Natural killer cell (primary cell): ENCODE results near the gene SLX9. TPM values are rescaled to one million over a fixed set of nuclear protein-coding genes. Genes with fewer than 3 reads are reported as not detected.

Experiments used
- ATAC-seq, 3 donors: fragments of 150-1000 bp in 2 of 3; fragments of 200-7000 bp in 1 of 3; cut with Tn5 transposase; 1 replicate in 1 of 3; 2 replicates in 2 of 3; pipeline ENCODE4 v1.10.0; 2021; ENCODE audit warnings: mild to moderate bottlenecking in 2 of 3, moderate library complexity in 2 of 3
- DNase-seq, 2 donors: peaks; one replicate each; pipeline versions ENCODE4 v3.0.0 to v3.0.0-alpha.2; 2013 to 2021; ENCODE audit warnings: mixed read lengths in 1 of 2
- H3K27ac ChIP-seq: one replicate; pipeline ENCODE4 v1.5.1; 2013; ENCODE audit warnings: mild to moderate bottlenecking, low read length
- H3K27me3 ChIP-seq: one replicate; pipeline ENCODE4 v1.6.1; 2013; ENCODE audit warnings: low read length; ENCODE audit not compliant: control insufficient read depth, insufficient read depth
- H3K36me3 ChIP-seq: one replicate; pipeline ENCODE4 v1.6.1; 2013; ENCODE audit warnings: low read length; ENCODE audit not compliant: control insufficient read depth, insufficient read depth
- H3K4me1 ChIP-seq: one replicate; pipeline ENCODE4 v1.6.1; 2013; ENCODE audit warnings: low read length; ENCODE audit not compliant: control insufficient read depth, insufficient read depth
- H3K4me3 ChIP-seq: one replicate; pipeline ENCODE4 v1.5.1; 2013; ENCODE audit warnings: low read length
- H3K9me3 ChIP-seq: one replicate; pipeline ENCODE4 v1.6.1; 2013; ENCODE audit warnings: low read length; ENCODE audit not compliant: control insufficient read depth, insufficient read depth
- H3K27ac Mint-ChIP-seq, 2 donors: one replicate each; pipeline ENCODE4 v1.8.0; 2022; ENCODE audit warnings: mild to moderate bottlenecking in 2 of 2, mixed read lengths in 2 of 2, moderate library complexity in 1 of 2
- H3K27me3 Mint-ChIP-seq, 2 donors: one replicate each; pipeline ENCODE4 v1.8.0; 2022; ENCODE audit warnings: low read depth in 2 of 2, mixed read lengths in 2 of 2
- H3K36me3 Mint-ChIP-seq: one replicate; pipeline ENCODE4 v1.8.0; 2022; ENCODE audit warnings: mixed read lengths
- H3K4me1 Mint-ChIP-seq, 2 donors: one replicate each; pipeline ENCODE4 v1.8.0; 2022; ENCODE audit warnings: mixed read lengths in 2 of 2
- H3K4me3 Mint-ChIP-seq: one replicate; pipeline ENCODE4 v1.8.0; 2022; ENCODE audit warnings: mild to moderate bottlenecking, moderate library complexity, mixed read lengths
- H3K9me3 Mint-ChIP-seq, 2 donors: one replicate each; pipeline ENCODE4 v1.8.0; 2022; ENCODE audit warnings: mixed read lengths in 2 of 2
- WGBS: methylation state at CpG from one replicate; pipeline ENCODE4 v1.1.7; 2013; ENCODE audit warnings: missing lambda C conversion rate; ENCODE audit not compliant: insufficient coverage; 5-methylcytosine and 5-hydroxymethylcytosine counted together
- intact Hi-C: fragments of 100-400 bp; cut with micrococcal nuclease; formaldehyde crosslinking; loops from one replicate; pipeline ENCODE4 v1.14.2; 2022
- total RNA-seq, 4 donors: library from RNA; stranded (reverse); fragments of 120-200 nt in 1 of 4; gene quantifications; one replicate each; pipeline versions ENCODE4 v1.2.3 to v1.2.4, GENCODE V29; 2013 to 2022
- TF ChIP-seq, protein P1 (sequence below): fragments of 200-600 bp; IDR thresholded peaks from one replicate; pipeline ENCODE4 v1.8.0; 2022; ENCODE audit warnings: antibody characterized with exemption

The SLX9 gene
- total RNA-seq, 3 donors from 2014 or later (not counting 1 experiment from before 2014, with no cell fraction given), result 12.8 to 22.9 (median 20.0) TPM

DNA sequence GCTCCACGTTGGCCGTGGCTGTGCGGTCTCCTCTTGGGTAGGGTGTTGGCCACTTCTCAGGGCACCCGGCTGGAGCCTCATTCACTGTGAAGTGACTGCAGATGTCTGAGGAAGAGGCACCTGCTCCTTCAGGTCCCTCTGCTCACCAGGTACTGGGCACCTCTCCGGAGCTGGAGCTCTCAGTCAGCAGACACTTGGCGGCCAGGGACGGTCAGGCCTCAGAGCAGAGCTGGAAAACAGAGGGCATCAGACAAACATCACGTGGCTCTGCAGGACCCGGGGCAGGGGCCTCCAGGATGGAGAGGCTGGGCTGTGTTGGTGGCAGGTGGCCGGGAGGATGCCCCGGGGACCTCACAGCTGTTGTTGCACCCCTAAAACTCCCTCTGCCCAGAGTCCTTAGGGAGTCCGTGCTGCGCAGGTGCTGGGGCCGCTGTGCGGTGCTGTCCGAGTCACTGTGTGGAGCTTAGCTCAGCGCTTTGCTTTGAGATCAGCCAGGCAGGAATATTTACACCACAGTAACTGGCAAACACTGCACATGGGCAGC, 59.7 kb downstream of the SLX9 start:
- ATAC-seq (no peak), DNase-seq (no peak)
- Mint-ChIP-seq H3K36me3 (no peaks in the 10 kb centered on the region), H3K9me3 (no peaks in the 10 kb centered on the region), H3K27ac (no peak overlapping the region), H3K27me3 (peaks cover 0 to 4% of the 10 kb centered on the region in 2 donors), H3K4me1 (no peaks in the 10 kb centered on the region), H3K4me3 (no peak overlapping the region)
- TF ChIP-seq, protein P1, sequence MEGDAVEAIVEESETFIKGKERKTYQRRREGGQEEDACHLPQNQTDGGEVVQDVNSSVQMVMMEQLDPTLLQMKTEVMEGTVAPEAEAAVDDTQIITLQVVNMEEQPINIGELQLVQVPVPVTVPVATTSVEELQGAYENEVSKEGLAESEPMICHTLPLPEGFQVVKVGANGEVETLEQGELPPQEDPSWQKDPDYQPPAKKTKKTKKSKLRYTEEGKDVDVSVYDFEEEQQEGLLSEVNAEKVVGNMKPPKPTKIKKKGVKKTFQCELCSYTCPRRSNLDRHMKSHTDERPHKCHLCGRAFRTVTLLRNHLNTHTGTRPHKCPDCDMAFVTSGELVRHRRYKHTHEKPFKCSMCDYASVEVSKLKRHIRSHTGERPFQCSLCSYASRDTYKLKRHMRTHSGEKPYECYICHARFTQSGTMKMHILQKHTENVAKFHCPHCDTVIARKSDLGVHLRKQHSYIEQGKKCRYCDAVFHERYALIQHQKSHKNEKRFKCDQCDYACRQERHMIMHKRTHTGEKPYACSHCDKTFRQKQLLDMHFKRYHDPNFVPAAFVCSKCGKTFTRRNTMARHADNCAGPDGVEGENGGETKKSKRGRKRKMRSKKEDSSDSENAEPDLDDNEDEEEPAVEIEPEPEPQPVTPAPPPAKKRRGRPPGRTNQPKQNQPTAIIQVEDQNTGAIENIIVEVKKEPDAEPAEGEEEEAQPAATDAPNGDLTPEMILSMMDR, result no peak
- Histone ChIP-seq H3K36me3 (no peaks in the 10 kb centered on the region), H3K27ac (no peak overlapping the region), H3K9me3 (no peaks in the 10 kb centered on the region), H3K27me3 (no peaks in the 10 kb centered on the region), H3K4me3 (no peak overlapping the region), H3K4me1 (no peaks in the 10 kb centered on the region)
- intact Hi-C loops, result no loop called here
- WGBS, result 69% methylated on average over 17 of the region's 17 CpGs

DNA sequence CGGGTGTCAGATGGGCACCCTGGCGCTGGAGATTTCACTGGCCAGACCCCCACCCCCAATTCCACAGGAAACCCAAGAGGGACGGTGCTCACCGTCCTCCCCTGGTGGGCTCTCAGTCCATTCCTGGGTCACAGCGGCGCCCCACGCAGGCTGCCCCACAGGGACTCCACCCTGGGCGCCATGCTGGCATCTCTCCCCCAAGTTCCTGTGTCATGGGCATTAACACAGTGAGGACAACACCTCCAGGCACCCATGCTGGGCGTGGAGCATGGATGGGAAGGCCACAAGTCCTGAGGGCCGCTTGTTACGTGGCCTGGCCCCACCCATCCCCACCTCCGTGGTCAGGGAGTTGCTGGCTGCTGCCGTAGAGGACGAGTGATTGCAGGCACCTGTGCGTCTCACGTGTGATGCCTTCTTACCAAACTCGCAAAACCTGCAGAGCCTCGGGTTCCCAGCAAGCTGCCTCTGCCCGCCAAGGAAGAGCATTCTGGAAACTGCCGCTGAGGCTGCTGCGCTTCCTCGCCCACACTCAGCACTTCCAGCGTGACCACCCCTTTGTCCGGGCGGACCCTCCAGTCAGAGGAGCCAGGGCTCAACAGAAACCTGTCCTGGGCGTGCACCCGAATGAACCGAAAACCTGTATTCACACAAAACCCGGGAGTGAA, 60.3 kb downstream of the SLX9 start:
- no peak overlapping the region for H3K4me3 ChIP-seq
- Mint-ChIP-seq H3K36me3 (no peaks in the 10 kb centered on the region), H3K4me1 (peaks cover 2 to 4% of the 10 kb centered on the region in 2 donors), H3K27me3 (peaks cover 0 to 4% of the 10 kb centered on the region in 2 donors), H3K27ac (no peak overlapping the region), H3K9me3 (no peaks in the 10 kb centered on the region), H3K4me3 (no peak overlapping the region)
- H3K27ac ChIP-seq, result no peak overlapping the region
- no peaks in the 10 kb centered on the region for H3K27me3 ChIP-seq
- intact Hi-C loops, result no loop called here
- DNase-seq (no peak), ATAC-seq (no peak)
- H3K9me3 ChIP-seq, result no peaks in the 10 kb centered on the region
- H3K36me3 ChIP-seq, result no peaks in the 10 kb centered on the region
- H3K4me1 ChIP-seq, result no peaks in the 10 kb centered on the region
- TF ChIP-seq, protein P1, result no peak
- 77% methylated on average over 29 of the region's 29 CpGs for WGBS

DNA sequence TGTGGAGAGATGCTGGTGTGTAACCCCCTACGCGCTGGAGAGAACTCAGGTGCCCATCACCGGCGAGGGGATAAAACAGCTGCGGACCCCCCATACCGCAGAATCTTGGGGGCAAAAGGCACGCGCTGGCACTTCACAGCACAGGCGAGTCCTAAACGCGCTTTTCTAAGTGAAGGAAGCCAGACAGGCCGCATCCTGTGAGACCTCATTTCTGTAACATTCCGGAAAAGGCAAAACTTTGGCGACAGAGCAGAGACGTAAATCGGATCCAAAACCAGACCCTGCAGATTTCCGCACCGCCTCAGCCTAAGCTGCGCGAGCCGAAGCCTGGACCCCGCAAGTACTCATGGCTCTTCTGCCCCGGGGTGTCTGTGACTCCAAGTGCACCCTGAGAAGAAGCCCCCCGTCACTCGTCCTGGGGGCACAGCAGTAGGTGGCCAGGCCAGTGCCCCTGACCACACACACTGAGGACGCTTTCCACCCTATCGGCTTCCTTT, 60.9 kb downstream of the SLX9 start:
- intact Hi-C loops, result no loop called here
- Histone ChIP-seq H3K4me3 (no peak overlapping the region), H3K9me3 (no peaks in the 10 kb centered on the region), H3K36me3 (no peaks in the 10 kb centered on the region), H3K4me1 (no peaks in the 10 kb centered on the region), H3K27me3 (no peaks in the 10 kb centered on the region), H3K27ac (no peak overlapping the region)
- Mint-ChIP-seq H3K4me1 (peaks cover 4 to 6% of the 10 kb centered on the region in 2 donors), H3K27me3 (peaks cover under 1 to 4% of the 10 kb centered on the region in 2 donors), H3K27ac (no peak overlapping the region), H3K9me3 (no peaks in the 10 kb centered on the region), H3K36me3 (no peaks in the 10 kb centered on the region), H3K4me3 (no peak overlapping the region)
- WGBS, result 86% methylated on average over 27 of the region's 27 CpGs
- TF ChIP-seq, protein P1, result no peak
- DNase-seq (no peak), ATAC-seq (no peak)
